Measurements from ENCODE around the gene PAQR9. TPM values are rescaled to one million over a fixed set of nuclear protein-coding genes. Genes with fewer than 3 reads are reported as not detected.

The PAQR9 gene
- total and polyA plus RNA-seq, 7 donors: not detected

DNA sequence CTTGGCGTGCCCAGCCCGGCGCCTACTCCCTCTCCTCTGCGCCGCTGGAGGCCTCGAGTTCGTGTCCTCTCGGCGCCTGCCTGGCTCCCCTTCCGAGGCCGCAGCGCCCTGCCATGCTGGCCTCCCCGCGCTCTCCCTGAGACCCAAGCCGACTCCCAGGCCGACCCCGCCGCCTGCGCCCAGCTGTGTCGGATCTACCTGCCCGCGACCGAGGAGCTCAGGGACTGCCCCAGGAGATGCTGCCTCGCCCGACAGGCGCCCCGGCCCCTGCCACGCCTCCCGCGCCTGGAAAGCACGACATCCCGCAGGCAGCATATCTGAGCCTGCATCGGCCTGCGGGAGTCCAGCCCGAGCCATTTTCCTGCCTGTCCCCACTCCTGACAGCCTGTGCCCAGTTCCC lies 16.1 kb downstream of the PAQR9 start:
- TF ChIP-seq EP300 (IDR thresholded peaks at IDR 0.05) (no peak), POLR2A (IDR thresholded peaks at IDR 0.05) (no peak), CTCF (IDR thresholded peaks at IDR 0.05) (no peak), POLR2AphosphoS5 (IDR thresholded peaks at IDR 0.05) (no peak)
- H3K27me3 ChIP-seq: peaks cover 0 to 17% (median 12%) of the 10 kb centered on the region in 3 donors
- H3K4me3 ChIP-seq: no peak overlapping the region
- H3K9me3 ChIP-seq: no peaks in the 10 kb centered on the region
- 23 to 24% methylated on average over 35 of the region's 35 CpGs for WGBS, 2 donors
- intact Hi-C loops (cut with DNase I): no loop called here
- no peaks in the 10 kb centered on the region for H3K36me3 ChIP-seq
- peaks cover 0 to 4% (median 0%) of the 10 kb centered on the region in 4 donors for H3K4me1 ChIP-seq
- H3K27ac ChIP-seq: no peak overlapping the region
- DNase-seq: no peak

GRCh38 chr3:142946861-142947260 lies 16.6 kb downstream of the PAQR9 start:
- Histone ChIP-seq H3K36me3 (no peaks in the 10 kb centered on the region), H3K4me1 (peaks cover 0 to 4% (median 0%) of the 10 kb centered on the region in 4 donors), H3K9me3 (no peaks in the 10 kb centered on the region), H3K27me3 (peaks cover 0 to 17% (median 12%) of the 10 kb centered on the region in 3 donors), H3K4me3 (no peak overlapping the region), H3K27ac (no peak overlapping the region)
- TF ChIP-seq EP300 (IDR thresholded peaks at IDR 0.05) (no peak), POLR2A (IDR thresholded peaks at IDR 0.05) (no peak), CTCF (IDR thresholded peaks at IDR 0.05) (no peak), POLR2AphosphoS5 (IDR thresholded peaks at IDR 0.05) (no peak)
- DNase-seq: no peak
- WGBS, 2 donors: 60 to 63% methylated on average over 8 of the region's 8 CpGs
- intact Hi-C loops (cut with DNase I): no loop called here

DNA sequence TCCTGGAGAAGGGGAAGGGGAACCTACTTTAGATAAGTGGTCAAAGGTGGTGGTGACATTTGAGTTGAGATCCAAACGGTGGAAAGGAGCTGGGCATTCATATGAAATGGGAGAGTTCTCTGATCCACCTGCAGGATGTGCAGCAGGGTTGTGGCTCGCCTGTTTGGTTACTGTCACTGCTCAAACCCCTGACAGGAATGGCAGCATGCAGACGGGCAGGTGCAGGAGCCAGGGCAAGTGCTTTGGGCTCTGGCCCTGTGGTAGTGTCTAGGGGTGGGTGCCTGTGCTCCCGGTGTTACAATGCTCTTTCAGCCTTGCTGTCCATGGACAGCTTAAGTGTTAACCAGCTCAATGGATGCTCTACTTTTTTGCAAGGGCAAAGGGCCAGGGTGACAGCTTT lies 18.5 kb downstream of the PAQR9 start:
- WGBS, 2 donors: 75 to 86% methylated on average over 4 of the region's 4 CpGs
- no peak for TF ChIP-seq EP300 (IDR thresholded peaks at IDR 0.05)
- Histone ChIP-seq H3K27ac (no peak overlapping the region), H3K4me3 (no peak overlapping the region), H3K36me3 (no peaks in the 10 kb centered on the region), H3K27me3 (peaks cover 0 to 17% (median 12%) of the 10 kb centered on the region in 3 donors), H3K9me3 (no peaks in the 10 kb centered on the region), H3K4me1 (peaks cover 0 to 4% (median 0%) of the 10 kb centered on the region in 4 donors)
- intact Hi-C loops (cut with DNase I): no loop called here
- DNase-seq: no peak

- WGBS, 2 donors: 28 to 43% methylated on average over 4 of the region's 4 CpGs
- H3K36me3 ChIP-seq: no peaks in the 10 kb centered on the region
- no peak overlapping the region for H3K27ac ChIP-seq
- no peak for DNase-seq
- peaks cover 0 to 17% (median 12%) of the 10 kb centered on the region in 3 donors for H3K27me3 ChIP-seq
- H3K4me3 ChIP-seq: no peak overlapping the region
- peaks cover 0 to 4% (median 0%) of the 10 kb centered on the region in 4 donors for H3K4me1 ChIP-seq
- TF ChIP-seq POLR2AphosphoS5 (IDR thresholded peaks at IDR 0.05) (no peak), EP300 (IDR thresholded peaks at IDR 0.05) (no peak), POLR2A (IDR thresholded peaks at IDR 0.05) (no peak)
- intact Hi-C loops (cut with DNase I): no loop called here
- H3K9me3 ChIP-seq: no peaks in the 10 kb centered on the region
Observed at GRCh38 chr3:142944342-142944741, 19.1 kb downstream of the PAQR9 start.

DNA sequence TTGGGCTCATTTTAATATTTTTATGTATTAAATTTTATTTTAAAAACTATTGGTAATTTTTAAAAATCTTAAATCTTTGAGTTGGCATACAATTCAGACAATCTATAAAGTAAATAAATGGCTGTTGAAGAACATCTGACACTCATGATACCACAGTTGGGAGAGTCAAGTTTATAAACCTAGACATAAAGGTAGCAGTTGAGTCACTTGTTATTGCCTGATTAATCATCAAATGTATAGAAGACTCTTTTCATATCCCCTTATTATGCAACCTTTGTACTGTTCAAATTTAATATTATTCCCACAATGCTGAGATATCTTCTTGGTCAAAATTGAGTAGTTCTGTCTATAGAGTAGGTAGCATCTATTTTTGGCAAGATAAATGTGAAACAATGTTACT lies 19.6 kb downstream of the PAQR9 start:
- intact Hi-C loops (cut with DNase I): no loop called here
- Histone ChIP-seq H3K4me1 (peaks cover 0 to 4% (median 0%) of the 10 kb centered on the region in 4 donors), H3K9me3 (no peaks in the 10 kb centered on the region), H3K27ac (no peak overlapping the region), H3K36me3 (no peaks in the 10 kb centered on the region), H3K27me3 (peaks cover 0 to 17% (median 12%) of the 10 kb centered on the region in 3 donors), H3K4me3 (no peak overlapping the region)
- no peak for DNase-seq
- no peak for TF ChIP-seq CTCF (IDR thresholded peaks at IDR 0.05)
- TF ChIP-seq EP300 (IDR thresholded peaks at IDR 0.05): no peak
- no peak for TF ChIP-seq POLR2A (IDR thresholded peaks at IDR 0.05)
- no peak for TF ChIP-seq POLR2AphosphoS5 (IDR thresholded peaks at IDR 0.05)

DNA sequence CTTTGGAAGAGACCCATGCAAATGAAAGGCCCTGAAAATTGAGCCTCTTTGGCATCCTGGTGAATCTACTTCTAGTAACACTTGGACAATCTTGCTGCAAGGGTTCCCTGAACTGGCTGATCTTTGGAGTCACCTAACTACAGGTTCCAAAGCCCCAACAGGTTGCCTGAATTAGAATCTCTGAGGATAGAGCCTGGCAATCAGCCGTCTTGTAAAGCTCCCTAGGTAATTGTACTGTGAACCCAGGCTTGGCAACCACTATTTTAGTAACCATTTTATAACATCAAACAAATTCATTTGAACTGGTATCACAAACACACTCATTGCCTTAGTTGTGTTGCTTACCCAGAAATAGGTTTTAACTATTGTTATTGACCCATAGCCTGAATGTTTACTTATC lies 20.1 kb downstream of the PAQR9 start:
- peaks cover 0 to 17% (median 12%) of the 10 kb centered on the region in 3 donors for H3K27me3 ChIP-seq
- intact Hi-C loops (cut with DNase I): no loop called here
- H3K27ac ChIP-seq: no peak overlapping the region
- DNase-seq: no peak
- no peaks in the 10 kb centered on the region for H3K9me3 ChIP-seq
- H3K4me1 ChIP-seq: peaks cover 0 to 4% (median 0%) of the 10 kb centered on the region in 4 donors
- no peak overlapping the region for H3K4me3 ChIP-seq
- TF ChIP-seq POLR2AphosphoS5 (IDR thresholded peaks at IDR 0.05) (no peak), EP300 (IDR thresholded peaks at IDR 0.05) (no peak), CTCF (IDR thresholded peaks at IDR 0.05) (no peak), POLR2A (IDR thresholded peaks at IDR 0.05) (no peak)
- H3K36me3 ChIP-seq: no peaks in the 10 kb centered on the region
- WGBS, 2 donors: 51 to 87% methylated on average over 1 of the region's 1 CpG
